HL-60 (cell line): ENCODE results near the gene FGG.

Experiments used
- DNase-seq, 2 experiments: peaks; one replicate each; pipeline ENCODE4 v3.0.0-alpha.2; 2010 to 2020; ENCODE audit warnings: low read depth in 1 of 2, low spot score in 1 of 2
- H3K27ac ChIP-seq: fragments of 250-450 bp; sonication (Bioruptor Pico); replicated peaks from 2 replicates; pipeline ENCODE4 v1.5.1; 2020; ENCODE audit warnings: mild to moderate bottlenecking, moderate library complexity
- H3K27me3 ChIP-seq: fragments of 250-450 bp; sonication (Bioruptor Pico); 2 replicates; pipeline ENCODE4 v1.5.1; 2021; ENCODE audit warnings: mild to moderate bottlenecking, moderate library complexity; ENCODE audit not compliant: insufficient read depth, poor library complexity, severe bottlenecking
- H3K4me3 ChIP-seq: replicated peaks from 2 replicates; pipeline ENCODE4 v1.5.1; 2011; ENCODE audit warnings: mild to moderate bottlenecking, control low read depth, low read length; ENCODE audit not compliant: insufficient read depth
- CTCF ChIP-seq: IDR thresholded peaks from one replicate; pipeline ENCODE4 v1.5.1; 2011; ENCODE audit warnings: low read length, control low read depth, inconsistent platforms; ENCODE audit not compliant: insufficient read depth
- GABPA ChIP-seq: IDR thresholded peaks from 2 replicates; pipeline ENCODE4 v1.6.1; 2012; ENCODE audit warnings: low read depth
- POLR2AphosphoS5 ChIP-seq: IDR thresholded peaks from 2 replicates; pipeline ENCODE4 v1.6.1; 2012; ENCODE audit warnings: low read depth
- REST ChIP-seq: IDR thresholded peaks from 2 replicates; pipeline ENCODE4 v1.6.1; 2012; ENCODE audit warnings: low read depth; ENCODE audit not compliant: insufficient replicate concordance
- SPI1 ChIP-seq: IDR thresholded peaks from 2 replicates; pipeline ENCODE4 v1.6.1; 2012; ENCODE audit warnings: low read depth, mild to moderate bottlenecking, borderline replicate concordance

The FGG gene

GRCh38 chr4:154569028-154569427, 43.4 kb downstream of the FGG start:
- Histone ChIP-seq H3K27me3 (no peaks in the 10 kb centered on the region), H3K27ac (no peak overlapping the region), H3K4me3 (no peak overlapping the region)
- no peak for DNase-seq
- TF ChIP-seq CTCF (no peak), GABPA (no peak), REST (no peak), SPI1 (no peak), POLR2AphosphoS5 (no peak)

GRCh38 chr4:154566639-154567204, 45.7 kb downstream of the FGG start:
- DNase-seq = no peak
- Histone ChIP-seq H3K4me3 (no peak overlapping the region), H3K27ac (no peak overlapping the region), H3K27me3 (no peaks in the 10 kb centered on the region)
- TF ChIP-seq GABPA (no peak), CTCF (no peak), SPI1 (no peak), REST (no peak), POLR2AphosphoS5 (no peak)

- H3K27me3 ChIP-seq = no peaks in the 10 kb centered on the region
- TF ChIP-seq GABPA = no peak
- H3K27ac ChIP-seq = no peak overlapping the region
- H3K4me3 ChIP-seq = no peak overlapping the region
- no peak for DNase-seq
These were observed 46.8 kb downstream of the FGG start for GRCh38 chr4:154565704-154566103.

- Histone ChIP-seq H3K27ac (no peak overlapping the region), H3K27me3 (no peaks in the 10 kb centered on the region), H3K4me3 (no peak overlapping the region)
- DNase-seq = no peak
- no peak for TF ChIP-seq SPI1
- no peak for TF ChIP-seq REST
- TF ChIP-seq POLR2AphosphoS5 = no peak
- TF ChIP-seq CTCF = no peak
- TF ChIP-seq GABPA = no peak
These were observed 48.1 kb downstream of the FGG start for GRCh38 chr4:154564311-154564710.
